Activated T-cell treated with anti-CD3 and anti-CD28 coated beads, Interleukin-2, amount 50 U/mL, for 4 hours (primary cell): ENCODE results near the gene SLC12A2. TPM values are rescaled to one million over a fixed set of nuclear protein-coding genes. Genes with fewer than 3 reads are reported as not detected.

Source experiments
- ATAC-seq, 2 donors: fragments of 200-7000 bp; cut with Tn5 transposase; one replicate each; pipeline ENCODE4 v1.10.0; 2021
- DNase-seq: peaks from one replicate; pipeline ENCODE4 v3.0.0-alpha.2; 2020
- H3K27me3 Mint-ChIP-seq: one replicate; pipeline ENCODE4 v1.8.0; 2021; ENCODE audit warnings: low read depth, mixed read lengths
- H3K36me3 Mint-ChIP-seq: one replicate; pipeline ENCODE4 v1.8.0; 2022; ENCODE audit warnings: mixed read lengths; ENCODE audit not compliant: insufficient read depth
- H3K4me1 Mint-ChIP-seq: one replicate; pipeline ENCODE4 v1.8.0; 2021; ENCODE audit warnings: low read depth, mixed read lengths
- H3K4me3 Mint-ChIP-seq: one replicate; pipeline ENCODE4 v1.8.0; 2021; ENCODE audit warnings: mild to moderate bottlenecking, moderate library complexity, mixed read lengths
- H3K9me3 Mint-ChIP-seq: one replicate; pipeline ENCODE4 v1.8.0; 2021; ENCODE audit warnings: mixed read lengths
- total RNA-seq, 3 donors: library from RNA; stranded (reverse); gene quantifications; one replicate each; pipeline ENCODE4 v1.2.1, GENCODE V29; 2021

Gene SLC12A2
- total RNA-seq, 3 donors from 2014 or later: 16.1 to 18.9 (median 17.8) TPM

DNA sequence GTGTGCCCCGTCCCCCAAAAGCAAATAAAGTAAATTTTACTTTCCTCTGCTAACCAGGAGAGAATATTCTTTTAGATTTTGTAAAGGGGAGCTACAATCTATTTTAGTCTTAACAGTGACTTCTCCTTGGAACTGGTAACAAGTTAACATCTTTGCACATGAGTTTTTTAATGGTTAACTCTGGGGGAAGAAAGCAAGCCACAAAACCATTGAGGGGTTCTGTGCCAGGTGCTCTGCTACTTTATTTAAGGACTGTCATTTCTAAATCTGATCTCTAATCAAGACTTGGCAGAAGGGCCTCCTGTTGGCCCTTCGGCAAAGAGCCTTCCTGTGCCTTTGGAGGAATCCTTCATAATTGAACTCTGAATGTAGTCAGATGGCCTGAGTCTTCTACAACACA, 153.4 kb downstream of the SLC12A2 start:
- H3K4me1 Mint-ChIP-seq: no peaks in the 10 kb centered on the region
- ATAC-seq: no peak
- DNase-seq: no peak
- H3K9me3 Mint-ChIP-seq: no peaks in the 10 kb centered on the region
- no peak overlapping the region for H3K4me3 Mint-ChIP-seq
- peaks cover 13% of the 10 kb centered on the region for H3K27me3 Mint-ChIP-seq
- H3K36me3 Mint-ChIP-seq: no peaks in the 10 kb centered on the region

DNA sequence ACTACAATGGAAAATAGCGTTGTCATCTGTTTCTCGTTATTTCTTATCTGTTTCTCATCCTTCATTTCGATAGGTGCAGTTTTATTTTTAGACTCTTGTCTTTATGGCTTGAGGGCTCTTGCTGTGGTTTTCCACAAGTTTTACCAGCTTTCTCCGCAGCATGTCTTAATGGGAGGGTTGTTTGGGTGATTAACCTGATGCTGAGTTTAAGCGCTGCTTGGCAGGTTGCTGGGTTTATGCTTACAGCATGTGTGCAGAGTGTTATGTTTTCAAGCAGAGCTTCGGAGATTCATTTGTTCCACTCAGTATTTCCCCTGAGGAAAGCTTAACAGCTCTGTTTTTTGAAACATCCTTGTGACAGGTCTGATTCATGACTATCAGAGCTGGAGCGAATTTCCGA, 154.0 kb downstream of the SLC12A2 start:
- Mint-ChIP-seq H3K4me1 (no peaks in the 10 kb centered on the region), H3K36me3 (no peaks in the 10 kb centered on the region), H3K9me3 (no peaks in the 10 kb centered on the region), H3K27me3 (peaks cover 11% of the 10 kb centered on the region), H3K4me3 (no peak overlapping the region)
- ATAC-seq (no peak), DNase-seq (no peak)
